Stomach (tissue), 9 donors: ENCODE data around the gene NRL. TPM values are rescaled to one million over a fixed set of nuclear protein-coding genes. Genes with fewer than 3 reads are reported as not detected.
A peak's percentile ranks its signal among the peaks of the same experiment; 100 is the strongest.

Experiments
- DNase-seq, 2 donors: peaks; one replicate each; pipeline versions ENCODE4 v3.0.0 to v3.0.0-alpha.2; 2013 to 2019
- H3K27ac ChIP-seq, 5 donors: fragments of 200-600 bp in 4 of 5; sonication (generic) in 4 of 5; one replicate each; pipeline ENCODE4 v1.5.1; 2013 to 2019; ENCODE audit warnings: mild to moderate bottlenecking in 1 of 5, moderate library complexity in 1 of 5
- H3K27me3 ChIP-seq, 3 donors: fragments of 200-600 bp; sonication (generic); one replicate each; pipeline ENCODE4 v1.5.1; 2017 to 2019; ENCODE audit warnings: mixed run types in 1 of 3
- H3K36me3 ChIP-seq, 4 donors: fragments of 200-600 bp; sonication (generic); 1 replicate in 3 of 4; 2 replicates in 1 of 4; pipeline ENCODE4 v1.5.1; 2016 to 2019
- H3K4me1 ChIP-seq, 4 donors: fragments of 200-600 bp; sonication (generic); one replicate each; pipeline ENCODE4 v1.5.1; 2016 to 2019
- H3K4me3 ChIP-seq, 4 donors: fragments of 200-600 bp; sonication (generic) in 3 of 4; one replicate each; pipeline ENCODE4 v1.5.1; 2016 to 2019; ENCODE audit warnings: mild to moderate bottlenecking in 1 of 4
- H3K9me3 ChIP-seq, 4 donors: fragments of 200-600 bp; sonication (generic); one replicate each; pipeline ENCODE4 v1.5.1; 2016 to 2019
- CTCF ChIP-seq, 7 experiments: fragments of 450-650 bp in 4 of 7; fragments of 200-600 bp in 3 of 7; sonication (generic) in 3 of 7; IDR thresholded peaks; one replicate each; pipeline ENCODE4 v1.5.1; 2016 to 2019; ENCODE audit warnings: antibody characterized with exemption in 7 of 7, control low read depth in 2 of 7, mild to moderate bottlenecking in 1 of 7
- EP300 ChIP-seq: sonication (generic); formaldehyde crosslinking; IDR thresholded peaks from one replicate; pipeline ENCODE4 v1.6.1; 2017; ENCODE audit warnings: antibody characterized with exemption
- POLR2A ChIP-seq, 4 donors: fragments of 450-650 bp; IDR thresholded peaks; one replicate each; pipeline ENCODE4 v1.6.1; 2016; ENCODE audit warnings: antibody characterized with exemption in 4 of 4, control low read depth in 2 of 4, mild to moderate bottlenecking in 1 of 4, moderate library complexity in 1 of 4
- POLR2AphosphoS5 ChIP-seq, 3 donors: sonication (generic); formaldehyde crosslinking; IDR thresholded peaks; one replicate each; pipeline ENCODE4 v1.6.1; 2016; ENCODE audit warnings: antibody characterized with exemption in 3 of 3
- WGBS, 5 donors: extraction: QIAGEN DNeasy Blood & Tissue Kit in 3 of 5; methylation state at CpG; one replicate each; pipeline versions ENCODE4 v1.1.5 to v1.1.7; 2013 to 2018; 5-methylcytosine and 5-hydroxymethylcytosine counted together
- intact Hi-C: fragments of 100-400 bp; cut with DNase I; formaldehyde crosslinking; loops from one replicate; pipeline ENCODE4 v1.15.1; 2023; ENCODE audit warnings: low total_unique reads
- polyA plus RNA-seq, 3 donors: library from polyadenylated mRNA; stranded (reverse); fragments of 200-250 nt; gene quantifications; one replicate each; pipeline ENCODE4 v1.2.3, GENCODE V29; 2013
- total RNA-seq, 5 donors: library from RNA; depleted of rRNA; stranded (reverse); fragments of >200 nt; gene quantifications; one replicate each; pipeline versions ENCODE4 v1.1.0 to v1.2.3, GENCODE V29; 2014 to 2016
- donor health status: healthy with polysubstance abuse.
- donor health status: Bipolar disorder and iron deficiency.
- donor health status: healthy.

NRL gene
- total and polyA plus RNA-seq, 8 donors = 0.92 to 69.2 (median 1.3) TPM; not detected in 1

GRCh38 chr14:24076302-24076601 lies 38.5 kb downstream of the NRL start:
- Histone ChIP-seq H3K27ac (no peak overlapping the region), H3K27me3 (peaks cover 0 to 20% (median 0%) of the 10 kb centered on the region in 3 donors), H3K4me1 (peaks cover 14 to 49% (median 48%) of the 10 kb centered on the region in 4 donors), H3K4me3 (no peak overlapping the region), H3K9me3 (no peaks in the 10 kb centered on the region), H3K36me3 (no peaks in the 10 kb centered on the region)
- DNase-seq = no peak
- intact Hi-C loops = no loop called here
- 75 to 82% (median 78%) methylated on average over 10 of the region's 10 CpGs for WGBS, 5 donors
- no peak for TF ChIP-seq POLR2AphosphoS5 (IDR thresholded peaks at IDR 0.05)
- TF ChIP-seq POLR2A (IDR thresholded peaks at IDR 0.05) = no peak
- TF ChIP-seq EP300 = no peak
- TF ChIP-seq CTCF (IDR thresholded peaks at IDR 0.05) = no peak

DNA sequence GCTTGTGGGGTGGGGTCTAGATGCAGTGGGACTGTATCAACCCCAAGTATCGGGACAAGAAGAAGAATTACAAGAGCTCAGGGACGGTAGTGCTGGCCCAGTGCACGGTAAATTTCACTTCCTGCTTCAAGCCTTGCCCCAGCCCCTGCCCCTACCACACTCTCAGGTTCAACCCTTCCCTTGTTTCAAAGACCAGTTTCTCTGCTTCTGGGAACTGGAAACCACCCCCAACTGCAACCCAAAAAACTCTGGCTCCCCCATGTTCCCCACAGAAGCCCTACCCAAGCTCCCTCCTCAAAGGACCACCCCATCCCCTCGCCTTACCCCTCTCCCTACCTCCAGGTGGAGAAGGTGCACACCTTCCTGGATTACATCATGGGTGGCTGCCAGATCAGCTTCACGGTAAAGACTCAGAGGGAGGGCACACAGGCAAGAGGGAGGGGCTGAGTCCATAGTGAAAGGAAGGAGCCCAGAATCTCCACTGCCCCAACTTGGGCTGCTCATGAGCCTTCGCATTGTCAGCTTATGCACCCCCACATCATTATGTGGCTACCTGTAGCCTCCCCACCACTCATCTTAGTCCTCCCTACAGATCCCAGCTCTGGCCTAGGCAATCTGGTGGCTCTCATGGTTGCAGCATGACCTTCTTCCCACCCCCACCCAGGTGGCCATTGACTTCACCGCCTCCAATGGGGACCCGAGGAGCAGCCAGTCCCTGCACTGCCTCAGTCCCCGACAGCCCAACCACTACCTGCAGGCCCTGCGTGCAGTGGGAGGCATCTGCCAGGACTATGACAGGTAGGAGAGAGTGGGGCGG lies 39.1 kb downstream of the NRL start:
- TF ChIP-seq CTCF (IDR thresholded peaks at IDR 0.05) (no peak), EP300 (no peak), POLR2AphosphoS5 (IDR thresholded peaks at IDR 0.05) (no peak), POLR2A (IDR thresholded peaks at IDR 0.05) (no peak)
- 52 to 68% (median 61%) methylated on average over 10 to 11 of the region's 11 CpGs for WGBS, 5 donors
- peak; percentile 54 to 73 for DNase-seq

DNA sequence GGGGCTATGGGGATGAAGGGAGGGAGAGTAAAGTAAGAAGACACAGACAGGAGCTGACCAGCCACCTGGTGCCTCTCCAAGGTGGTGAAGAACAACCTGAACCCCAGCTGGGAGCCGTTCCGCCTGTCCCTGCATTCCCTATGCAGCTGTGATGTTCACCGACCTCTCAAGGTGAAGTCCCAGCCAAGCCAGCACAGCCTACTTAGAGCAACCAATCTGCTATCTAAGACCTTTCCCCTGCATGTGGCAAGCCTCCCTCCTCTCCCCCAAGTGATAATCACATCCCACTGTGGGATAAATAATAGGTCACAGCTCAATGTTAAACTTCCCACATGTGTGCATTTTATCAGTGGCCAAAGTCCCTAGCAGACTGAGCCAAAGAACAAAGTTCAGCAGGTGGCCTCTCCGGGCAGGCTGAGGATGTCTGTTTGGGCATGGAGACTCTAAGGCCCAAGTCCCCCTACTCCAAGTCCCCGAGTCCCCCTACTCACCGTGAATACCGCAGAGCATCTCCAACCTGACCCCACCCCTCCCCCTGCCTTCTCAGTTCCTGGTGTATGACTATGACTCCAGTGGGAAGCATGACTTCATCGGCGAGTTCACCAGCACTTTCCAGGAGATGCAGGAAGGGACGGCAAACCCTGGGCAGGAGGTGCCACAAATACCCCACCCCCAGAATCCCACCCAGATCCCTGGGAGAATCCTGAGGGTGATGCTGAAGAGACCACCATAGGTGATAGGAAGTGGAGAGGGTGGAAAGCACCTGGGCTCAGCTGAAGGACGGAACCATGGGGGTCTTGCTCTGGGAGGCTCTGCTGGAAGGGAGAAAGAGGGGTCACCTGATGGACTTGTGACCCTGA lies 39.9 kb downstream of the NRL start:
- peak overlapping the region; percentile 32 to 66 (median 50) for H3K27ac ChIP-seq
- intact Hi-C loops = no loop called here
- TF ChIP-seq POLR2AphosphoS5 (IDR thresholded peaks at IDR 0.05) = peak in 2 of 3 donors; percentile 13 to 65
- no peak for TF ChIP-seq EP300
- TF ChIP-seq CTCF (IDR thresholded peaks at IDR 0.05) = no peak
- TF ChIP-seq POLR2A (IDR thresholded peaks at IDR 0.05) = no peak
- no peaks in the 10 kb centered on the region for H3K36me3 ChIP-seq
- H3K4me1 ChIP-seq = peaks cover 8 to 41% (median 39%) of the 10 kb centered on the region in 4 donors
- H3K27me3 ChIP-seq = peaks cover 0 to 18% (median 0%) of the 10 kb centered on the region in 3 donors
- no peaks in the 10 kb centered on the region for H3K9me3 ChIP-seq
- H3K4me3 ChIP-seq = no peak overlapping the region
- 37 to 66% (median 40%) methylated on average over 11 of the region's 11 CpGs for whole genome bisulfite sequencing, 5 donors
- DNase-seq = peak; percentile 54 to 76

More for the DNA sequence above, 39.1 kb downstream of the NRL start:
- Histone ChIP-seq H3K4me1 (peaks cover 11 to 45% (median 44%) of the 10 kb centered on the region in 4 donors), H3K27me3 (peaks cover 0 to 18% (median 0%) of the 10 kb centered on the region in 3 donors), H3K36me3 (no peaks in the 10 kb centered on the region), H3K4me3 (no peak overlapping the region), H3K27ac (peak overlapping the region; percentile 32 to 66 (median 50)), H3K9me3 (no peaks in the 10 kb centered on the region)
- intact Hi-C loops = no loop called here
